Stimulated activated CD4-positive, alpha-beta T cell treated with anti-CD3 and anti-CD28 coated beads, Interleukin-2, amount 100 ng/mL, for 4 hours (primary cell): ENCODE results near the gene GAB2.
"Not testable (repeated sequence)": the region's sequence is repeated elsewhere in the genome, so short reads cannot be mapped to it uniquely, and the experiment has no call there.

Experiments
- DNase-seq: peaks from one replicate; pipeline ENCODE4 v3.0.0-alpha.2; 2020; ENCODE audit warnings: low read depth

The GAB2 gene

GRCh38 chr11:78179459-78180071 lies 238.1 kb downstream of the GAB2 start:
- no peak for DNase-seq

- DNase-seq: no peak
Measured at GRCh38 chr11:78177216-78177615, 240.4 kb downstream of the GAB2 start.

- no peak for DNase-seq
Measured at GRCh38 chr11:78176605-78177141, 240.9 kb downstream of the GAB2 start.

GRCh38 chr11:78175862-78176261 lies 241.8 kb downstream of the GAB2 start:
- not testable (repeated sequence) for DNase-seq

GRCh38 chr11:78171951-78172350 lies 245.7 kb downstream of the GAB2 start:
- no peak for DNase-seq

GRCh38 chr11:78170874-78171549 lies 246.6 kb downstream of the GAB2 start:
- no peak for DNase-seq

GRCh38 chr11:78170413-78170812 lies 247.2 kb downstream of the GAB2 start:
- DNase-seq: no peak

GRCh38 chr11:78168539-78169477 lies 248.8 kb downstream of the GAB2 start:
- no peak for DNase-seq

GRCh38 chr11:78166855-78167469 lies 250.7 kb downstream of the GAB2 start:
- DNase-seq: no peak
